ENCODE results near the gene DUSP7. TPM values are rescaled to one million over a fixed set of nuclear protein-coding genes. Genes with fewer than 3 reads are reported as not detected.
A peak's percentile ranks its signal among the peaks of the same experiment; 100 is the strongest.

The DUSP7 gene
- total RNA-seq, 1 donor from 2014 or later, result 25.9 TPM

- Mint-ChIP-seq H3K27ac (no peak overlapping the region), H3K4me3 (peak overlapping the region; percentile 63), H3K36me3 (no peaks in the 10 kb centered on the region), H3K4me1 (ENCODE audit: unreplicated experiment) (peaks cover 16% of the 10 kb centered on the region), H3K27me3 (no peaks in the 10 kb centered on the region), H3K9me3 (no peaks in the 10 kb centered on the region)
- TF ChIP-seq CTCF (conservative IDR thresholded peaks at IDR 0.05), result peak; percentile 34
- DNase-seq (ENCODE audit: extremely low spot score, unreplicated experiment), result no peak
Measured at GRCh38 chr3:52052831-52053306, 3.5 kb downstream of the DUSP7 start.

GRCh38 chr3:52051444-52051843 is 4.9 kb downstream of the DUSP7 start:
- Mint-ChIP-seq H3K27ac (no peak overlapping the region), H3K4me1 (ENCODE audit: unreplicated experiment) (peaks cover 20% of the 10 kb centered on the region)
- no peak for TF ChIP-seq CTCF (conservative IDR thresholded peaks at IDR 0.05)

GRCh38 chr3:52050571-52050970 is 5.8 kb downstream of the DUSP7 start:
- no peaks in the 10 kb centered on the region for H3K36me3 Mint-ChIP-seq
- H3K27me3 Mint-ChIP-seq, result no peaks in the 10 kb centered on the region
- no peak overlapping the region for H3K4me3 Mint-ChIP-seq
- H3K4me1 Mint-ChIP-seq (ENCODE audit: unreplicated experiment), result peaks cover 22% of the 10 kb centered on the region
- no peak for DNase-seq (ENCODE audit: extremely low spot score, unreplicated experiment)
- no peak overlapping the region for H3K27ac Mint-ChIP-seq
- TF ChIP-seq CTCF (conservative IDR thresholded peaks at IDR 0.05), result no peak
- no peaks in the 10 kb centered on the region for H3K9me3 Mint-ChIP-seq

More at GRCh38 chr3:52051444-52051843, 4.9 kb downstream of the DUSP7 start:
- Mint-ChIP-seq H3K27me3 (no peaks in the 10 kb centered on the region), H3K4me3 (no peak overlapping the region), H3K9me3 (no peaks in the 10 kb centered on the region), H3K36me3 (no peaks in the 10 kb centered on the region)
- no peak for DNase-seq (ENCODE audit: extremely low spot score, unreplicated experiment)

- Mint-ChIP-seq H3K27ac (no peak overlapping the region), H3K4me1 (ENCODE audit: unreplicated experiment) (peaks cover 28% of the 10 kb centered on the region), H3K27me3 (no peaks in the 10 kb centered on the region), H3K4me3 (no peak overlapping the region), H3K9me3 (no peaks in the 10 kb centered on the region), H3K36me3 (no peaks in the 10 kb centered on the region)
- no peak for TF ChIP-seq CTCF (conservative IDR thresholded peaks at IDR 0.05)
- DNase-seq (ENCODE audit: extremely low spot score, unreplicated experiment), result no peak
Measured at GRCh38 chr3:52049503-52049902, 6.9 kb downstream of the DUSP7 start.

- DNase-seq (ENCODE audit: extremely low spot score, unreplicated experiment), result no peak
- Mint-ChIP-seq H3K4me3 (no peak overlapping the region), H3K27ac (no peak overlapping the region), H3K36me3 (no peaks in the 10 kb centered on the region), H3K27me3 (no peaks in the 10 kb centered on the region), H3K4me1 (ENCODE audit: unreplicated experiment) (peaks cover 19% of the 10 kb centered on the region), H3K9me3 (no peaks in the 10 kb centered on the region)
- no peak for TF ChIP-seq CTCF (conservative IDR thresholded peaks at IDR 0.05)
Measured at GRCh38 chr3:52047295-52047960, 8.9 kb downstream of the DUSP7 start.
